Mesenchymal stem cell (in vitro differentiated cells and primary cell): Measurements from ENCODE around the gene TUBGCP3.

Source experiments
- DNase-seq: peaks from one replicate; pipeline ENCODE4 v3.0.0-alpha.2; 2013
- H2AFZ ChIP-seq: one replicate; pipeline ENCODE4 v1.6.1; 2013; ENCODE audit warnings: low read depth, mild to moderate bottlenecking, control low read depth, inconsistent platforms, low read length, moderate library complexity
- H2AK5ac ChIP-seq: 2 replicates; pipeline ENCODE4 v1.6.1; 2013; ENCODE audit warnings: low read length, moderate library complexity, mild to moderate bottlenecking, inconsistent platforms; ENCODE audit not compliant: severe bottlenecking
- H2BK120ac ChIP-seq: one replicate; pipeline ENCODE4 v1.6.1; 2013; ENCODE audit warnings: low read depth, mild to moderate bottlenecking, inconsistent platforms, low read length, moderate library complexity
- H2BK12ac ChIP-seq, 2 experiments: one replicate each; pipeline ENCODE4 v1.6.1; 2013; ENCODE audit warnings: inconsistent platforms in 2 of 2, low read length in 2 of 2, mild to moderate bottlenecking in 2 of 2, moderate library complexity in 2 of 2, control low read depth in 1 of 2
- H2BK15ac ChIP-seq: one replicate; pipeline ENCODE4 v1.6.1; 2013; ENCODE audit warnings: mild to moderate bottlenecking, low read depth, inconsistent platforms; ENCODE audit not compliant: poor library complexity, severe bottlenecking
- H2BK5ac ChIP-seq: 2 replicates; pipeline ENCODE4 v1.6.1; 2013; ENCODE audit warnings: low read depth, mild to moderate bottlenecking, low read length, control low read depth, inconsistent platforms; ENCODE audit not compliant: poor library complexity, severe bottlenecking
- H3K14ac ChIP-seq, 2 experiments: one replicate each; pipeline ENCODE4 v1.6.1; 2013; ENCODE audit warnings: inconsistent platforms in 2 of 2, low read length in 2 of 2, control low read depth in 1 of 2, mild to moderate bottlenecking in 1 of 2, moderate library complexity in 1 of 2
- H3K18ac ChIP-seq, 2 experiments: one replicate each; pipeline ENCODE4 v1.6.1; 2013; ENCODE audit warnings: inconsistent platforms in 2 of 2, low read length in 2 of 2, control low read depth in 1 of 2, low read depth in 1 of 2, mild to moderate bottlenecking in 1 of 2
- H3K23ac ChIP-seq, 2 experiments: one replicate each; pipeline ENCODE4 v1.6.1; 2013; ENCODE audit warnings: inconsistent platforms in 2 of 2, low read length in 2 of 2, mild to moderate bottlenecking in 2 of 2, moderate library complexity in 2 of 2, control low read depth in 1 of 2
- H3K27ac ChIP-seq: 2 replicates; pipeline ENCODE4 v1.5.1; 2013; ENCODE audit warnings: mild to moderate bottlenecking, moderate library complexity, low read length, control low read depth, inconsistent platforms; ENCODE audit not compliant: poor library complexity, severe bottlenecking
- H3K27me3 ChIP-seq, 2 experiments: 2 replicates each; pipeline versions ENCODE4 v1.6.1 to v1.7.0; 2013; ENCODE audit warnings: low read length in 2 of 2, mild to moderate bottlenecking in 2 of 2, moderate library complexity in 2 of 2, control low read depth in 1 of 2, inconsistent platforms in 1 of 2; ENCODE audit not compliant: control insufficient read depth in 1 of 2, insufficient read depth in 1 of 2
- H3K36me3 ChIP-seq, 2 experiments: 2 replicates each; pipeline versions ENCODE4 v1.6.1 to v1.7.0; 2013; ENCODE audit warnings: low read length in 2 of 2, control low read depth in 1 of 2, inconsistent platforms in 1 of 2, low read depth in 1 of 2, mild to moderate bottlenecking in 1 of 2; ENCODE audit not compliant: insufficient read depth in 2 of 2, control insufficient read depth in 1 of 2
- H3K4ac ChIP-seq, 2 experiments: one replicate each; pipeline ENCODE4 v1.6.1; 2013; ENCODE audit warnings: inconsistent platforms in 2 of 2, low read length in 2 of 2, mild to moderate bottlenecking in 2 of 2, moderate library complexity in 2 of 2, control low read depth in 1 of 2, low read depth in 1 of 2
- H3K4me1 ChIP-seq: 2 replicates; pipeline ENCODE4 v1.6.1; 2013; ENCODE audit warnings: low read depth, low read length, control low read depth; ENCODE audit not compliant: control insufficient read depth, insufficient read depth
- H3K4me2 ChIP-seq: 2 replicates; pipeline ENCODE4 v1.6.1; 2013; ENCODE audit warnings: low read length, mild to moderate bottlenecking, inconsistent platforms; ENCODE audit not compliant: poor library complexity, severe bottlenecking
- H3K4me3 ChIP-seq, 2 experiments: 2 replicates each; pipeline versions ENCODE4 v1.5.1 to v1.7.0; 2013; ENCODE audit warnings: low read length in 2 of 2, mild to moderate bottlenecking in 2 of 2, control low read depth in 1 of 2, low read depth in 1 of 2; ENCODE audit not compliant: insufficient read depth in 1 of 2
- H3K79me1 ChIP-seq: replicated peaks from 2 replicates; pipeline ENCODE4 v1.6.1; 2013; ENCODE audit warnings: mild to moderate bottlenecking, control low read depth, low read length, inconsistent platforms; ENCODE audit not compliant: poor library complexity, severe bottlenecking
- H3K9ac ChIP-seq: 2 replicates; pipeline ENCODE4 v1.7.0; 2013; ENCODE audit warnings: mild to moderate bottlenecking, low read length, moderate library complexity
- H3K9me3 ChIP-seq: 2 replicates; pipeline ENCODE4 v1.7.0; 2013; ENCODE audit warnings: mild to moderate bottlenecking, low read length; ENCODE audit not compliant: control insufficient read depth
- H4K8ac ChIP-seq: one replicate; pipeline ENCODE4 v1.6.1; 2013; ENCODE audit warnings: inconsistent platforms, mild to moderate bottlenecking, low read length, moderate library complexity
- H4K91ac ChIP-seq: one replicate; pipeline ENCODE4 v1.6.1; 2013; ENCODE audit warnings: mild to moderate bottlenecking, low read length, inconsistent platforms
- WGBS: methylation state at CpG from one replicate; pipeline ENCODE4 v1.1.7; 2013; ENCODE audit warnings: mixed read lengths; 5-methylcytosine and 5-hydroxymethylcytosine counted together

TUBGCP3 gene

DNA sequence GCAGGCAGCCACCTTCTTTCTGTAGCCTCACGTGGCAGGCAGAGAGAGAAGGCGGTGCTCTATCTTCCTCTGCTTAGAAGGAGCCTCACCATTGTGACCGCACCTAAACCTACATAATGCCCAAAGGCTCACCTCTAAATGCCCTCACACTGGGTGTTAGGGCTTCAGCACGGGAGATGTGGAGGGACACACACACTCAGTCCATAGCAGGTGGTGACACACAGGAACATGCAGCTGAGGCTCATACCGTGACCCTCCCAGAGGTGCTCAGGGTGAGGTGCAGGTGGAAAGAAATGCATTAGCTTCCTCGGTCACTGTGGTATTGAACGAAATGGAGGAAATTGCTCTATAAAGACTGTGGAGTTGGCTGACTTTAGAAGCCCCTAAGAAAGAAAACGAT, 37.7 kb upstream of the TUBGCP3 start:
- no peaks in the 10 kb centered on the region for H3K9me3 ChIP-seq
- no peak overlapping the region for H3K23ac ChIP-seq
- H3K36me3 ChIP-seq = no peaks in the 10 kb centered on the region
- H3K9ac ChIP-seq = no peak overlapping the region
- no peak overlapping the region for H2BK12ac ChIP-seq
- peaks cover 35 to 46% of the 10 kb centered on the region in 2 experiments for H3K27me3 ChIP-seq
- no peak overlapping the region for H2BK15ac ChIP-seq
- no peak overlapping the region for H4K8ac ChIP-seq
- H3K27ac ChIP-seq = no peak overlapping the region
- no peak overlapping the region for H3K14ac ChIP-seq
- no peak for DNase-seq
- no peak overlapping the region for H3K4ac ChIP-seq
- H2AFZ ChIP-seq = no peak overlapping the region
- H4K91ac ChIP-seq = peak overlapping the region; percentile 59
- no peak overlapping the region for H3K18ac ChIP-seq
- no peaks in the 10 kb centered on the region for H3K79me1 ChIP-seq
- no peak overlapping the region for H2BK120ac ChIP-seq
- 77% methylated on average over 6 of the region's 8 CpGs for WGBS
- H3K4me1 ChIP-seq = peaks cover 2% of the 10 kb centered on the region
- no peak overlapping the region for H3K4me3 ChIP-seq
- no peak overlapping the region for H2AK5ac ChIP-seq
- H2BK5ac ChIP-seq = no peak overlapping the region
- no peak overlapping the region for H3K4me2 ChIP-seq

DNA sequence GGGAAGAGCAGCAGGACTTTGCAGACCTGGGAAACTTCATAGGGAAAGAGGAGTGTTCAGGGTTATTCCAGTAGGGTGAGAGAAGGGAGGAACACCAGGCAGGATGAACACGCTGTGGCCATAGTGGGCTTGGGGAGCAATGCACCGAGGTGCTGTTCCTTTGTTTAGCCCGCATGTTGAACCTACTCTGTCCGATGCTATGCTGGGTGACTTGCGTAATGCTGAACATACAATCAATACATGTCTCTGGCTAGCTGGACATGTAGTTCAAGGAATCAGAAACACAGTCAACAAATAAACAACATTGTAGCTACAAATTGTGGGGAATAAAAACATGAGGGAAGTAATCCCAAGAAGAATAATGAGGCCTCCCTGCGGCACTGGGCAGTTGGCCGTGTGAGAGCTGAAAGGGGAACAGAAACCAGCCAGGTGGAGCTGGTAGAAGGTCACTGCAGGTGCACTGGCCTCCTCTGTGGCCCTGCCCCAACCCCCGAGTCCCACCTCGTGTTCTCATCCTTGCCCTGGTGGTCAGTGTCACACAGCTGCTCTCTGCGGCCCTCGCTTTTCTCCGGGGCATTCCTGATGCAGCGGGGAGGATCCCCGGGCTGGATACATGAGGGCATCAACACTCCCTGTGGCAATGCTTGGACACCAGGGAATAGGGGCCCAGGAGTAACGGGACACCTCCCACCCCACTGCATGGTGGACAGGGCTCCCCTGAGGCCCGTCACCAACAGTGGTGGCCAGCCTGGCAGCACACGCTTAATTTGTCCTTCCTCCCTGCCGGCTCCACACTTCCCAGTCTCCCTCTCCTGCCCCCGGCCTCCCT, 36.9 kb upstream of the TUBGCP3 start:
- Histone ChIP-seq H3K4me2 (no peak overlapping the region), H3K79me1 (no peaks in the 10 kb centered on the region), H3K9me3 (no peaks in the 10 kb centered on the region), H3K4me3 (no peak overlapping the region), H3K27me3 (peaks cover 35 to 50% of the 10 kb centered on the region in 2 experiments), H3K9ac (no peak overlapping the region), H3K23ac (no peak overlapping the region), H3K14ac (no peak overlapping the region), H2BK12ac (no peak overlapping the region), H2AK5ac (no peak overlapping the region), H4K91ac (no peak overlapping the region), H2BK5ac (no peak overlapping the region), H3K18ac (no peak overlapping the region), H4K8ac (no peak overlapping the region), H3K4me1 (peaks cover 2% of the 10 kb centered on the region), H3K27ac (no peak overlapping the region), H3K4ac (no peak overlapping the region), H2BK120ac (no peak overlapping the region), H2BK15ac (no peak overlapping the region), H3K36me3 (no peaks in the 10 kb centered on the region), H2AFZ (no peak overlapping the region)
- no peak for DNase-seq
- 87% methylated on average over 19 of the region's 19 CpGs for WGBS

DNA sequence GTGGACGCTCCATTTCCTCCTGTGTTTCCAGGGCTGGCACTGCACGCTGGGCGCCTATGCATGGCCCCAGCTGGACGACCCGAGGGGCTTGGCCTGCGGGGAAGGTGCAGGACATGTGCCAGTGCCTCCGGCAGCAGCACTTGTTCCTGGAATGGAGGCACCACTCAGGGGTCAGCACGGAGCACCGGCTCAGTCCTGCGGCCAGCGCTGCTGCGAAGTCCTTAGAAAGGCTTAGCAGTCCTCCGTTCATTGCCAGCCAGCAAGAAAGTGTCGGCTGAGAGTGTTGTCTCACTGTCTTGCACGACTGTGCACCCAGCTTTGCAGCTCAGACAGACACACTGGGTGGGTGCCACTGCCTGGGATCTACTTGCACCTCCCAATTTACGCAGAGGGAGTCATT, 36.1 kb upstream of the TUBGCP3 start:
- no peak overlapping the region for H2BK12ac ChIP-seq
- no peak overlapping the region for H3K4me3 ChIP-seq
- no peak for DNase-seq
- no peak overlapping the region for H3K18ac ChIP-seq
- WGBS = 88% methylated on average over 16 of the region's 16 CpGs
- peaks cover 2% of the 10 kb centered on the region for H3K4me1 ChIP-seq
- peak overlapping the region in 1 of 2 experiments; percentile 61 for H3K14ac ChIP-seq
- H3K4ac ChIP-seq = no peak overlapping the region
- no peaks in the 10 kb centered on the region for H3K79me1 ChIP-seq
- H3K4me2 ChIP-seq = no peak overlapping the region
- no peaks in the 10 kb centered on the region for H3K9me3 ChIP-seq
- no peak overlapping the region for H3K27ac ChIP-seq
- H2BK5ac ChIP-seq = no peak overlapping the region
- H3K9ac ChIP-seq = no peak overlapping the region
- H2BK15ac ChIP-seq = no peak overlapping the region
- H2BK120ac ChIP-seq = no peak overlapping the region
- H2AFZ ChIP-seq = no peak overlapping the region
- peaks cover 35 to 51% of the 10 kb centered on the region in 2 experiments for H3K27me3 ChIP-seq
- H3K23ac ChIP-seq = no peak overlapping the region
- no peak overlapping the region for H4K91ac ChIP-seq
- no peak overlapping the region for H2AK5ac ChIP-seq
- no peak overlapping the region for H4K8ac ChIP-seq
- H3K36me3 ChIP-seq = no peaks in the 10 kb centered on the region

DNA sequence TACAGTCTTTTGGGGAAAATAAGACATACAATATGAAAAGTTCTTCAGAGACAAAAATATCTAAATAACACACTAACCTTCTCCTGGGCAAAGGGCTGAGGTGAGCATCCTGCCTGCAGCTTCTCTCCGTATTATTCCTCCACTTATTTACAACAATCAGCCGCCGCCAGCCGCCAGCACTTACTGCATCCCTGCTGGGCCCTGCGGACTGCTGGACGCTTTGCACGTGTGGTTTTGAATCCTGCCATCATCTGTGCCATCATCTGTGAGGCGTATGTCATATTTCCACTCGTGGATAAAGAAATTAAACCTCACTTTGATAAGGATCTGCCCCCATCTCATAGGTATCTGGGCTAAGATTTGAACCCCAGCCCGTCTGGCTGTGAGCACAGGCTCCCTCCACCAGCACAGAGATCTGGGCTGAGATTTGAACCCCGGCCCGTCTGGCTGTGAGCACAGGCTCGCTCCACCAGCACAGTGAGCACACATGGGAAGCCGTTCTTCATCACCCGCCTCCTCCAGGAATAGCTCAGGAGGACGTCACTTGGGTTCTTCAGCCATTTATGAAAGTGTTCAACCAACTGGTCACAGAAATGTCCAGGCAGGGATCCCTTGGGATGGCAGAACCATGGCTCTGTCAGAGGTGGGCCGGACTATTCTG, 35.2 kb upstream of the TUBGCP3 start:
- H3K23ac ChIP-seq = no peak overlapping the region
- H2AK5ac ChIP-seq = no peak overlapping the region
- no peak overlapping the region for H2BK5ac ChIP-seq
- no peak overlapping the region for H3K27ac ChIP-seq
- H2BK15ac ChIP-seq = no peak overlapping the region
- no peak overlapping the region for H4K8ac ChIP-seq
- H3K27me3 ChIP-seq = peaks cover 35 to 55% of the 10 kb centered on the region in 2 experiments
- no peak overlapping the region for H3K4ac ChIP-seq
- H3K4me3 ChIP-seq = no peak overlapping the region
- no peaks in the 10 kb centered on the region for H3K36me3 ChIP-seq
- H3K9me3 ChIP-seq = no peaks in the 10 kb centered on the region
- H3K18ac ChIP-seq = no peak overlapping the region
- no peak overlapping the region for H2BK120ac ChIP-seq
- H3K4me1 ChIP-seq = peaks cover 2% of the 10 kb centered on the region
- no peak overlapping the region for H3K14ac ChIP-seq
- H2AFZ ChIP-seq = no peak overlapping the region
- 84% methylated on average over 17 of the region's 17 CpGs for WGBS
- H2BK12ac ChIP-seq = no peak overlapping the region
- no peak overlapping the region for H3K9ac ChIP-seq
- H4K91ac ChIP-seq = no peak overlapping the region
- H3K79me1 ChIP-seq = no peaks in the 10 kb centered on the region
- no peak for DNase-seq
- no peak overlapping the region for H3K4me2 ChIP-seq
